Posterior vena cava (tissue), 2 donors: Measurements from ENCODE around the gene BACH2. TPM values are rescaled to one million over a fixed set of nuclear protein-coding genes. Genes with fewer than 3 reads are reported as not detected.
"Not testable (repeated sequence)": the region's sequence is repeated elsewhere in the genome, so short reads cannot be mapped to it uniquely, and the experiment has no call there.

Experiments
- DNase-seq: peaks from one replicate; pipeline ENCODE4 v3.0.0-alpha.2; 2020; ENCODE audit warnings: low spot score
- intact Hi-C, 2 donors: fragments of 100-400 bp; cut with DNase I; formaldehyde crosslinking; loops; one replicate each; pipeline versions ENCODE4 v1.14.1 to v1.14.2; 2022 to 2023
- total RNA-seq, 2 donors: library from RNA; stranded (reverse); fragmentation: NEBNext Ultra II Directional; extraction: Animal tissue kit (Norgen Biotek cat#: 25700); gene quantifications; one replicate each; pipeline ENCODE4 v1.2.1, GENCODE V29; 2021
- donor health status: DM: yes; HTN: yes; CAD: no.
- donor health status: DM: yes; HTN: yes; CAD: no.

The BACH2 gene
- total RNA-seq, 2 donors from 2014 or later = 3.9 to 4.5 TPM

GRCh38 chr6:89979481-89980119 is 317.0 kb downstream of the BACH2 start:
- DNase-seq = no peak
- intact Hi-C loops = loop anchor here in 1 of 2 donors (10.0 kb wide), 2 partner anchors 315 to 495 kb away; partner anchors contain the start of gene BACH2

GRCh38 chr6:89978749-89979145 is 317.9 kb downstream of the BACH2 start:
- DNase-seq = no peak
- intact Hi-C loops = loop anchor here in 1 of 2 donors (10.0 kb wide), 2 partner anchors 316 to 496 kb away; partner anchors contain the start of gene BACH2

- no peak for DNase-seq
These were observed 318.6 kb downstream of the BACH2 start for GRCh38 chr6:89977808-89978748.

DNA sequence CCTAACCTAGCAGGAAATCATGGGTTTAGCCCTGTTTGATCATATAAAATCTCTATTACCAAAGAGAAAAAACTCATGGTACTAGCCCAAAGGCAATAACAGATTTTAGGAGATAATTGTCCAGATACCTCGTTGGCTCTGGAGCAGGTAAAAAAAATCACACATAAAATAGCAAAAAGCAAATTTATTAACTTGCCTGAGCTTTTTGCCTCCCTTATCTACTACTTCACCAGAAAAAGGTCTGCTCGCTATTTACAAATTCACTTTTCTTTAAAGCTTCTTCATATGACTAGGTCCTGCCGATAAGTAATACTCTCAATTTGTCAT is 320.0 kb downstream of the BACH2 start:
- intact Hi-C loops = loop anchor here in 1 of 2 donors (10.0 kb wide), 2 partner anchors 318 to 498 kb away; partner anchors contain the start of gene BACH2

More at GRCh38 chr6:89977808-89978748, 318.6 kb downstream of the BACH2 start:
- intact Hi-C loops = loop anchor here in 1 of 2 donors (10.0 kb wide), 2 partner anchors 317 to 497 kb away; partner anchors contain the start of gene BACH2

DNA sequence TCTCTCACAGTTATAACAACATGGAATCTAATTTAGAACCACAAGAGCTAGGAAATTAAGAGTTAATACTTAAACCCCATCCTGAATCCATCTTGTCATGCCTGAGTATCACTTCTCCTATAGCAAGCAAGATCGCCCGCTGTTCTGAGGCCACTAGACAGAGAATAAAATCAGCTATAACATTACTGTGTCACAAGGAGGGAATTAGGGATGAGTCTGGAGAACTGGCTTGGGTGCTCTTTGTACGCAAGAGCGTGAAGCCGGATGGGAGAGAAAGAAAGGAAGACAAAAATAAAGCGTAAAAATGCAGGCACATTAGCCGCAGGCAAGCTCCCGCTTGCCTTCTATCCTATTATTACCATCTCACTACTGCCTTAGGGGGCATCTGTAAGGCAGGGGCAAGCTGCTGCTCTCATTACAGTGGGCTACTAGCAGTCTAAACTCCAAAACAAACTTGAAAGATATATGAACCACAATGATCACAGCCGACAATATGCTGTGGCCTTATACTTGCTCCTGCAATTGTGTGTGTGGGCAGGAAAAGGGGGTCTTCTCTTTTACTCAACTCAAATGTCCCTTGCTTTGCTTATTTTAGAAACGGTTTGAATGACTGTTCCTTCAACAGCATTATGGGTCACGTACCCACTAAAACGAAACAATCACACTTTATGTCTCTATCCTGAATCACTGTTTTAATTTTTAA is 320.5 kb downstream of the BACH2 start:
- intact Hi-C loops = loop anchor here in 1 of 2 donors (10.0 kb wide), 2 partner anchors 319 to 499 kb away; partner anchors contain the start of gene BACH2
- no peak for DNase-seq

More for the DNA sequence above, 320.0 kb downstream of the BACH2 start:
- DNase-seq = no peak

- intact Hi-C loops = loop anchor here in 1 of 2 donors (10.0 kb wide), 2 partner anchors 319 to 499 kb away; partner anchors contain the start of gene BACH2
- no peak for DNase-seq
These were observed 321.3 kb downstream of the BACH2 start for GRCh38 chr6:89975366-89975765.

- no peak for DNase-seq
- intact Hi-C loops = loop anchor here in 1 of 2 donors (10.0 kb wide), 2 partner anchors 320 to 500 kb away; partner anchors contain the start of gene BACH2
These were observed 321.8 kb downstream of the BACH2 start for GRCh38 chr6:89974834-89975233.

DNA sequence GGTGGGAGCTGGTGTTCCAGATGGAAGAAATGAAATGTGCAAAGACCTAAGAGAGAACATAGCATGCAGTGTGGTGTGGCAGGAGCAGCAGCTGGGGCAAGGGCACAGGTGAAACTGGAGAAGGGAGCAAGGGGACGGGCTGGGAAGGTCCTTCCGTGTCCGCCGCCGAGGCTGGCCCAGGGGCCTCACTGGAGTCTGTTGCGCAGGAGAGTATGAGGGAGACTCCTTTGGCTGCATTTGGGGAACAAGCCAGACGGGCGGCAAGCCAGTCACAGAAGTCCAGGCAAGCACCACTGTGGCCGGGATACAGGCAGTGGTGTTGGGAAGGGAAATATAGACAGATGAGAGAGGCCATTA is 324.6 kb downstream of the BACH2 start:
- intact Hi-C loops = loop anchor here in 1 of 2 donors (10.0 kb wide), 2 partner anchors 323 to 503 kb away; partner anchors contain the start of gene BACH2
- no peak for DNase-seq

DNA sequence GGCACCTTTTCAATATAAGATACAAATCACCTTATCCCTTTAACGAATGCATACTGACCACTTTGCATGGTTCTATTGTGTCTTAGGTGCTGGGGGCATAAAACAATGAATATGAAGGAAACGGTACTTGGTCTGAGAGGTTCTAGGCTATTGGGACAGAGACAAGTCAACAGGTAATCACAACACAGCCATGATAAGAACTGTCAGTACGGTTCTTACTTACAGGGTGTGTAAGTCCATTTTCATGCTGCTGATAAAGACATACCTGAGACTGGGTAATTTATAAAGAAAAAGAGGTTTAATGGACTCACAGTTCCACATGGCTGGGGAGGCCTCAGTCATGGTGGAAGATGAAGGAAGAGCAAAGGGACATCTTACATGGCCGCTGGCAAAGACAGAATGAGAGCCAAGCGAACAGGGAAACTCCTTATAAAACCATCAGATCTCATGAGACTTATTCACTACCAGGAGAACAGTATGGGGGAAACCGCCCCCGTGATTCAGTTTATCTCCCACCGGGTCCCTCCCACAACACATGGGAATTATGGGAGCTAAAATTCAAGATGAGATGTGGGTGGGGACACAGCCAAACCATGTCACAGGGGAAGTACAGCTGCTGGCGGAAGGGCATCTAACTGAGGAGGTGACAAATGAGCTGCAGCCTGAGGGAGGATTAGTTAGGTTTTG is 325.2 kb downstream of the BACH2 start:
- not testable (repeated sequence) for DNase-seq
- intact Hi-C loops = loop anchor here in 1 of 2 donors (10.0 kb wide), 2 partner anchors 323 to 503 kb away; partner anchors contain the start of gene BACH2

GRCh38 chr6:89970609-89971337 is 325.9 kb downstream of the BACH2 start:
- no peak for DNase-seq
- intact Hi-C loops = loop anchor here in 1 of 2 donors (10.0 kb wide), 2 partner anchors 324 to 504 kb away; partner anchors contain the start of gene BACH2

- intact Hi-C loops = loop anchor here in 1 of 2 donors (10.0 kb wide), 2 partner anchors 325 to 505 kb away; partner anchors contain the start of gene BACH2
These were observed 326.6 kb downstream of the BACH2 start for GRCh38 chr6:89970072-89970471.

GRCh38 chr6:89966913-89967312 is 329.7 kb downstream of the BACH2 start:
- no peak for DNase-seq
- intact Hi-C loops = loop anchor here in 1 of 2 donors (10.0 kb wide), 1 partner anchor 418 kb away; no protein-coding TSS in a partner anchor

More at GRCh38 chr6:89970072-89970471, 326.6 kb downstream of the BACH2 start:
- no peak for DNase-seq

GRCh38 chr6:89966228-89966544 is 330.5 kb downstream of the BACH2 start:
- intact Hi-C loops = loop anchor here in 1 of 2 donors (10.0 kb wide), 1 partner anchor 419 kb away; no protein-coding TSS in a partner anchor
- DNase-seq = no peak

DNA sequence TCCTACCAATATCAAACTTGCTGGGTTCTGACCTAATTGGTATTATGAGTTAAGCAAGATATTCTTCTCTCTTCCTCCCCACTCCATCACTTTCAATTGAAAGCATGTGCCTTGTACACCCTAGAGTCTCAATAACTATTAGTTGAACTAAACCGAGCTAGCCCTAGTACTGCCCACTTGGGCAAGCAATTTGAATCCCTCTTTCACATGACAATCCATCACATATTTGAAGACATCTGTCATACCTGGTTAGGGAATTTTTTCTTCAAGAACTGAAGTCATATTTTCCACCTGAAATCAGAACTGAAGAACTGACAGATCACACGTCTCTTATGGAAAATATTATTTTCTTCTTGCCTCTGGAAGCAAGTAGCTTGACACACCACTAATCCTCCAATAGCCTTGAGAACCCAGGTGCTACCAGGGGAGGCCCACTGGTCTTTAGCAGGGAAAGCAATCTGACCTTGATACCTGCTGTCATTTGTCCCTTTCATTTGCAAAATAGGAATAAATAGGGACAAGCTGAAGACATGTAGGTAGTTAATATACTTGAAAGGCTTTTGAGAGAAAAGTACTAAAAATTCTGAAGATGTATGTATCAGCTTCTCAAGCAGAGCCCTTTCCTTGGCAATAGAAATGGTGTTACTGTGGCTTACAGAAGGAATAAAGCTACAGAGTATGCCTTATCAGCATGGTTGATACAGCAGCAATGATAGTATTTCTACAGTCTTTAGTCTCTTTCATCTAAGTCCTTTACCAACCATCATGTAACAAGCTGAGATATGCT is 331.0 kb downstream of the BACH2 start:
- no peak for DNase-seq
- intact Hi-C loops = loop anchor here in 1 of 2 donors (10.0 kb wide), 1 partner anchor 419 kb away; no protein-coding TSS in a partner anchor

DNA sequence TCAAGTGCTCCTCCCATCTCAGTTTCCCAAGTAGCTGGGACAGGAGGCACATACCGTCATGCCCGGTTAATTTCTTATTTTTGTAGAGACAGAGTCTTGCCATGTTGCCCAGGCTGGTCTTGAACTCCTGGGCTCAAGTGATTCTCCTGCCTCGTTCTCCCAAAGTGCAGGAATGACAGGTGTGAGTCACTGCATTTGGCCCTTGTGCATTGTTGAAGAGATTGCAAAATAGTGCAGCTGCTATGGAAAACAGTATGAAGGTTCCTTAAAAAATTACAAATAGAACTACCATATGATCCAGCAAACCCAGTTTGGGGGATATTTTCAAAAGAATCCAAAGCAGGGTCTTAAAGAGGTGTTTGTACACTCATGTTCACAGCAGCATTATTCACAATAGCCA is 333.3 kb downstream of the BACH2 start:
- DNase-seq = no peak
- intact Hi-C loops = loop anchor here in 1 of 2 donors (10.0 kb wide), 1 partner anchor 421 kb away; no protein-coding TSS in a partner anchor

- no peak for DNase-seq
- intact Hi-C loops = loop anchor here in 1 of 2 donors (10.0 kb wide), 1 partner anchor 423 kb away; no protein-coding TSS in a partner anchor
These were observed 335.2 kb downstream of the BACH2 start for GRCh38 chr6:89961481-89961880.
